CD14-positive monocyte (primary cell): Measurements from ENCODE around the gene CCL14. TPM values are rescaled to one million over a fixed set of nuclear protein-coding genes. Genes with fewer than 3 reads are reported as not detected.
A peak's percentile ranks its signal among the peaks of the same experiment; 100 is the strongest.
"Not testable (repeated sequence)": the region's sequence is repeated elsewhere in the genome, so short reads cannot be mapped to it uniquely, and the experiment has no call there.

Experiments used
- DNase-seq, 3 donors: peaks; one replicate each; pipeline ENCODE4 v3.0.0-alpha.2; 2011 to 2022
- H2AFZ ChIP-seq: 2 replicates; pipeline ENCODE4 v1.6.0; 2012; ENCODE audit warnings: mild to moderate bottlenecking, low read depth, low read length, inconsistent platforms; ENCODE audit not compliant: insufficient read depth, poor library complexity, severe bottlenecking
- H3K27ac ChIP-seq, 2 donors: 1 replicate in 1 of 2; 2 replicates in 1 of 2; pipeline ENCODE4 v1.5.1; 2012 to 2013; ENCODE audit warnings: low read length in 2 of 2, control low read depth in 1 of 2, inconsistent platforms in 1 of 2, low read depth in 1 of 2, mild to moderate bottlenecking in 1 of 2
- H3K27me3 ChIP-seq, 2 donors: one replicate each; pipeline versions ENCODE4 v1.6.0 to v1.6.1; 2011 to 2013; ENCODE audit warnings: low read length in 2 of 2; ENCODE audit not compliant: control insufficient read depth in 2 of 2, insufficient read depth in 2 of 2
- H3K36me3 ChIP-seq, 2 donors: replicated peaks in 1 of 2; 1 replicate in 1 of 2; 2 replicates in 1 of 2; pipeline versions ENCODE4 v1.5.1 to v1.6.1; 2012 to 2013; ENCODE audit warnings: low read length in 2 of 2, control low read depth in 1 of 2, inconsistent platforms in 1 of 2, mild to moderate bottlenecking in 1 of 2; ENCODE audit not compliant: insufficient read depth in 2 of 2, control insufficient read depth in 1 of 2
- H3K4me1 ChIP-seq, 2 donors: 1 replicate in 1 of 2; 2 replicates in 1 of 2; pipeline versions ENCODE4 v1.5.1 to v1.6.1; 2012 to 2013; ENCODE audit warnings: low read length in 2 of 2, control low read depth in 1 of 2, inconsistent platforms in 1 of 2, mild to moderate bottlenecking in 1 of 2, moderate library complexity in 1 of 2; ENCODE audit not compliant: insufficient read depth in 2 of 2, control insufficient read depth in 1 of 2
- H3K4me2 ChIP-seq: replicated peaks from 2 replicates; pipeline ENCODE3; 2012; ENCODE audit warnings: low read length, moderate library complexity, mild to moderate bottlenecking; ENCODE audit not compliant: poor library complexity, severe bottlenecking; ENCODE audit errors: extremely low read depth
- H3K4me3 ChIP-seq, 3 experiments: fragments of 200-600 bp in 1 of 3; sonication (generic) in 1 of 3; replicated peaks in 1 of 3; 1 replicate in 2 of 3; 2 replicates in 1 of 3; pipeline ENCODE4 v1.5.1; 2011 to 2013; ENCODE audit warnings: low read length in 3 of 3, mild to moderate bottlenecking in 3 of 3, control low read depth in 2 of 3, low read depth in 2 of 3, inconsistent platforms in 1 of 3, moderate library complexity in 1 of 3
- H3K79me2 ChIP-seq: 2 replicates; pipeline ENCODE4 v1.6.0; 2012; ENCODE audit warnings: mild to moderate bottlenecking, control low read depth, inconsistent platforms, low read length, moderate library complexity; ENCODE audit not compliant: insufficient read depth
- H3K9ac ChIP-seq: 2 replicates; pipeline ENCODE4 v1.6.0; 2017; ENCODE audit warnings: low read length, mild to moderate bottlenecking; ENCODE audit not compliant: insufficient read depth, poor library complexity, severe bottlenecking
- H3K9me3 ChIP-seq, 2 donors: replicated peaks in 1 of 2; 1 replicate in 1 of 2; 2 replicates in 1 of 2; pipeline versions ENCODE4 v1.5.1 to v1.6.1; 2012 to 2013; ENCODE audit warnings: low read length in 2 of 2, control low read depth in 1 of 2; ENCODE audit not compliant: control insufficient read depth in 1 of 2, insufficient read depth in 1 of 2
- H4K20me1 ChIP-seq: 2 replicates; pipeline ENCODE4 v1.6.0; 2012; ENCODE audit warnings: mild to moderate bottlenecking, low read length, control low read depth, moderate library complexity; ENCODE audit not compliant: insufficient read depth
- H3K27ac Mint-ChIP-seq, 7 donors: one replicate each; pipeline ENCODE4 v1.8.0; 2020; ENCODE audit warnings: mild to moderate bottlenecking in 7 of 7, mixed read lengths in 7 of 7, moderate library complexity in 6 of 7, inconsistent platforms in 2 of 7
- H3K27me3 Mint-ChIP-seq, 3 donors: one replicate each; pipeline ENCODE4 v1.8.0; 2021 to 2022; ENCODE audit warnings: low read depth in 3 of 3, mild to moderate bottlenecking in 3 of 3, mixed read lengths in 3 of 3, moderate library complexity in 3 of 3, inconsistent platforms in 1 of 3
- H3K36me3 Mint-ChIP-seq, 2 donors: one replicate each; pipeline ENCODE4 v1.8.0; 2020; ENCODE audit warnings: mixed read lengths in 2 of 2, inconsistent platforms in 1 of 2, mild to moderate bottlenecking in 1 of 2
- H3K4me1 Mint-ChIP-seq: one replicate; pipeline ENCODE4 v1.8.0; 2020; ENCODE audit warnings: mild to moderate bottlenecking, mixed read lengths
- H3K4me3 Mint-ChIP-seq, 2 donors: one replicate each; pipeline ENCODE4 v1.8.0; 2020; ENCODE audit warnings: mild to moderate bottlenecking in 2 of 2, mixed read lengths in 2 of 2, moderate library complexity in 1 of 2
- H3K9me3 Mint-ChIP-seq, 7 donors: one replicate each; pipeline ENCODE4 v1.8.0; 2020 to 2022; ENCODE audit warnings: mixed read lengths in 7 of 7, mild to moderate bottlenecking in 6 of 7, moderate library complexity in 6 of 7, inconsistent platforms in 2 of 7
- CTCF ChIP-seq: fragments of 200-600 bp; IDR thresholded peaks from one replicate; pipeline ENCODE4 v1.8.0; 2022; ENCODE audit warnings: antibody characterized with exemption, mild to moderate bottlenecking
- WGBS: methylation state at CpG from one replicate; pipeline ENCODE4 v1.1.5; 2013; ENCODE audit warnings: missing lambda C conversion rate; ENCODE audit not compliant: insufficient coverage; 5-methylcytosine and 5-hydroxymethylcytosine counted together
- intact Hi-C, 2 donors: fragments of 100-400 bp; cut with micrococcal nuclease; formaldehyde crosslinking; loops; one replicate each; pipeline versions ENCODE4 v1.15.0 to v1.15.1; 2023
- polyA plus RNA-seq, 3 donors: library from polyadenylated mRNA; depleted of rRNA in 1 of 3; unstranded in 2 of 3; stranded (reverse) in 1 of 3; fragments of 300-500 nt in 2 of 3; fragments of >200 nt in 1 of 3; fragmentation: Illumina TruSeq in 2 of 3; gene quantifications; 1 replicate in 2 of 3; 2 replicates in 1 of 3; pipeline ENCODE4 v1.2.3, GENCODE V29; 2012 to 2021

The CCL14 gene
- polyA plus RNA-seq, 3 donors: not detected

DNA sequence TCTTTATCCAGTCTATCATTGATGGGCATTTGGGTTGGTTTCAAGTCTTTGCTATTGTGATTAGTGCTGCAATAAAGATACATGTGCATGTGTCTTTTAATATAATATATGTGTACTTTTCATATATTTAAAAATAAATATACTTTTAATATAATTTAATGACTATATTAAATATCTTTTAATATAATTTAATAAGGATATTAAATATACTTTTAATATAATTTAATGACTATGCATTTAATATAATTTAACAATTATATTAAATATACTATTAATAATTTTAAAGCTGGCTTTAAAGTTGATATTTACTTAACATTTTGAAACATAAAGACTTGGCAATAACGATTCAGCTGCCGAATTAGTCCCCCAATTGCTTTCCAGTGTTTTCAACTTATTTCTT lies 30.0 kb upstream of the CCL14 start:
- no peaks in the 10 kb centered on the region for H3K27me3 ChIP-seq
- no peak overlapping the region for H3K9ac ChIP-seq
- WGBS: no CpG with 5 or more reads among the region's 2 CpGs
- no peaks in the 10 kb centered on the region for H3K36me3 ChIP-seq
- peaks cover 23% of the 10 kb centered on the region for H3K4me1 Mint-ChIP-seq
- H3K4me2 ChIP-seq: no peak overlapping the region
- H3K79me2 ChIP-seq: no peaks in the 10 kb centered on the region
- peaks cover 8 to 20% of the 10 kb centered on the region in 2 donors for H3K36me3 Mint-ChIP-seq
- no peak for DNase-seq
- H4K20me1 ChIP-seq: no peaks in the 10 kb centered on the region
- H3K9me3 ChIP-seq: peaks cover 0 to 10% of the 10 kb centered on the region in 2 donors
- peaks cover 0 to 17% (median 8%) of the 10 kb centered on the region in 7 donors for H3K9me3 Mint-ChIP-seq
- H3K4me1 ChIP-seq: peaks cover 20 to 23% of the 10 kb centered on the region in 2 donors
- no peak overlapping the region for H3K4me3 Mint-ChIP-seq
- no peak overlapping the region for H3K4me3 ChIP-seq
- no peak overlapping the region for H2AFZ ChIP-seq
- H3K27ac Mint-ChIP-seq: no peak overlapping the region
- intact Hi-C loops: loop anchor here in 1 of 2 donors (10.0 kb wide), 1 partner anchor 58 kb away; no protein-coding TSS in a partner anchor
- no peak for TF ChIP-seq CTCF
- no peaks in the 10 kb centered on the region for H3K27me3 Mint-ChIP-seq
- H3K27ac ChIP-seq: no peak overlapping the region

- H3K4me3 Mint-ChIP-seq, H3K27ac ChIP-seq, H3K27me3 ChIP-seq, DNase-seq, H3K9ac ChIP-seq, H2AFZ ChIP-seq, H3K4me2 ChIP-seq, H3K4me3 ChIP-seq, H4K20me1 ChIP-seq, H3K79me2 ChIP-seq, H3K36me3 ChIP-seq, H3K27me3 Mint-ChIP-seq: not testable (repeated sequence)
- Histone ChIP-seq H3K9me3 (peaks cover 0 to 10% of the 10 kb centered on the region in 2 donors), H3K4me1 (peaks cover 20 to 23% of the 10 kb centered on the region in 2 donors)
- WGBS: no CpG with 5 or more reads among the region's 4 CpGs
- intact Hi-C loops: loop anchor here in 1 of 2 donors (10.0 kb wide), 1 partner anchor 59 kb away; no protein-coding TSS in a partner anchor
- peaks cover 2 to 20% (median 8%) of the 10 kb centered on the region in 7 donors for H3K9me3 Mint-ChIP-seq
- peak overlapping the region in 1 of 7 donors; percentile 8 for H3K27ac Mint-ChIP-seq
- H3K36me3 Mint-ChIP-seq: peaks cover 8 to 20% of the 10 kb centered on the region in 2 donors
- H3K4me1 Mint-ChIP-seq: peaks cover 28% of the 10 kb centered on the region
Measured at GRCh38 chr17:36015895-36016294, 29.4 kb upstream of the CCL14 start.
